GM19043 (cell line): ENCODE measurements around the gene JAM3.
"Not testable (repeated sequence)": the region's sequence is repeated elsewhere in the genome, so short reads cannot be mapped to it uniquely, and the experiment has no call there.

Source experiments
- ATAC-seq: cut with Tn5 transposase; IDR thresholded peaks from one replicate; pipeline ENCODE4 v1.9.1; 2021; ENCODE audit warnings: low read depth; ENCODE audit not compliant: unreplicated experiment

Gene JAM3

GRCh38 chr11:134098566-134099184 lies 29.8 kb downstream of the JAM3 start:
- ATAC-seq = no peak

DNA sequence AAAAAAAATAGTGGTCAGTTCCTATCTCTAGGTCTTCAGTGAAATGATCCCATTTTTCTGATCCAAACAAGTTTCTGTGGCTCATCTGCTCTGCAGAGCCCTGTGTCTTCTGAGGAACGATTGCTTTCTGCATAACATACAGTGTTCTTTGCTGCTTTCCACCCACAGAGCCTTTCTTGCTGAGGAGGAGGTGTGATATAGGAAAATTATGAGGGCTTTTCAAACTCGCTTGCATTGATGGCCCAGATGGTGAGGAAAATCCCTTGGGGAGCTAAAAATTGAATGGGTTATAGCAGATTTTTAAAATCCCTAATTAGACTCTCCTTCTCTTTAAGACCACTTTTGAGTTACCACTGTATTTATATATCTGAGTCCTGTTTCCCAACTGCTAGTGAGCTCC lies 31.3 kb downstream of the JAM3 start:
- no peak for ATAC-seq

DNA sequence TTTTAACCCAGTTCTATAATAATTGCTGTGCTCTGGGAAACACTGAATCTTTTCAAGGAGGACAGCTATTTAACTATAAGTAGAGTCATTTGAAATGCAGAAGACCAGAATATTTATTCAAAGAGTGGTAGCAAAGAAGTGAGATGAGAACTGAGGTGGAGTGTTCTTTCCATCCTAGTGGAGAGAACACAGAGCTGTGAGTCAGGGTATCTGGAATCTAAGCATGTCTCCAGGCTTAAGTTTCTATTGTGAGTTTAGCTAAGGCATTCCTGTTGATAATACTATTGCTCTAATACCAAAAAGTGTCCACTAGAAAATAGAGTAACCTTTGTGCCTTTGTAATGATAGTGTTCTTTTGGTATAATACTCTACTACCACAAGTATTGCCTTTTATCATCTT lies 32.4 kb downstream of the JAM3 start:
- ATAC-seq = no peak

- ATAC-seq = no peak
Measured at GRCh38 chr11:134110252-134110815, 41.5 kb downstream of the JAM3 start.

DNA sequence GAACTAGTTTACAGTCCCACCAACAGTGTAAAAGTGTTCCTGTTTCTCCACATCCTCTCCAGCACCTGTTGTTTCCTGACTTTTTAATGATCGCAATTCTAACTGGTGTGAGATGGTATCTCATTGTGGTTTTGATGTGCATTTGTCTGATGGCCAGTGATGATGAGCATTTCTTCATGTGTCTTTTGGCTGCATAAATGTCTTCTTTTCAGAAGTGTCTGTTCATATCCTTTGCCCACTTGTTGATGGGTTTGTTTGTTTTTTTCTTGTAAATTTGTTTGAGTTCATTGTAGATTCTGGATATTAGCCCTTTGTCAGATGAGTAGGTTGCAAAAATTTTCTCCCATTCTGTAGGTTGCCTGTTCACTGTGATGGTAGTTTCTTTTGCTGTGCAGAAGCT lies 44.9 kb downstream of the JAM3 start:
- not testable (repeated sequence) for ATAC-seq

DNA sequence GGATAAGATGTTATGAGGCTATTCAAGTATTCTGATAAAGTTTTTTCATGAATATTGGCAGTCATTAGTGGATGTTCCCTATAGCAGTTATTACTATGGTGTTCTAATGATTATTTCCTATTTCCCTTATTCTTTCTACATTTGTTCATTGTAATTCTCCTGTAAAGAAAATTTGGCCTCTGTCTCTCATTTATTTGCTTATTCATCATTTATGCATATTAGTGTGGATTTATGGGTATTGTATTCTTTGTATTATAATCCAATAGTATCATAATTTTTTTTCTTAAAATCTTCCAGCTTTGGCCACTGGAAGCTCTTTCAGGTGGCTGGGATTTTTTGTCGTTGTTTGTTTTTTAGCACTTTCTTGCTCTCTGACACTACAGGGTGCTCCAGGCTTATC lies 47.3 kb downstream of the JAM3 start:
- ATAC-seq = no peak

- ATAC-seq = no peak
Measured at GRCh38 chr11:134118006-134118405, 49.1 kb downstream of the JAM3 start.

DNA sequence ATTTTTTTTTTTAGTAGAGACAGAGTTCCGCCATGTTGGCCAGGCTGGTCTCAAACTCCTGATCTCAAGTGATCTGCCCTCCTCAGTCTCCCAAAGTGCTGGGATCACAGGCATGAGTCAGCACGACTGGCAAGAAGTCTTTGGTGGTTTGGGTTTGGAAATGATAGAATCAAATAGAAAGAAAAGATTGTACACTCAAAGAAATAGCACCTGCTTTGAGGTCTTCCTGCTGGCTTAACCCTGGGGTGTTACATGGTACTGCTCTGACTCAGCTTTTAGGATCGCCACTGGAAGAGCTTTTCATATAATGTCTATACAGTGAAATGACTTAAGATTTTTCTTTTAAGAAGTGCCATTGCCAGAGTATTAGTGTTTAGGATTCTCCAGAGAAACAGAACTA lies 50.2 kb downstream of the JAM3 start:
- no peak for ATAC-seq

GRCh38 chr11:134120143-134120850 lies 51.4 kb downstream of the JAM3 start:
- no peak for ATAC-seq

DNA sequence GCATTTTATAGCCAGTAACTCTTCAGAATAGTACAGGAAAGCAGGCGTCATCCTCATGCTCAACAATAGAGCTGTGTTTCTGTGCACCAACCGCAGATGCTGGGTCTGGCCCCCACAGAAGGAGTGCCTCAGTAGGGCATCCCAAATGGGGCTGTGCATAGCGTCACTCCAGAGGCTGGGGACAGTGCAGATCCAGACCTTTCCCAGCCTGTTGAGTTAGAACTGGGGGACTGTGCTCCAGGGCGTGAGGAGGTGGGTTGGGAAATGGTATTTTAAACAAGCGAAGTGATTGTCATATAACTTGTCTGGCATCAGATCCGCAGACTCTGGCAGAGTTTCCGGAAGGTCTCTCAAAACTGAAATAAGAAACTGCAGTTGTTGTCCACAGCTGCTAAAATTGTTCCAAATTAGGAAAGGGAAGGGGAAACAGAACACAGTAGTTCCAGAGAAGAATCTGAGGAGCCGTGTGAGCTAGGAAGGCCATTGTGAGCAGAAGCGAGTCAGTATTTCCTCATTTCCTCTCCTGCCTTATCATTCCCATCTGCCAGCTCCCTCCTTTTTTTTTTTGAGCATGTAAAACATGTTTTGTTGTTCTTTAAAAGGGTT lies 52.2 kb downstream of the JAM3 start:
- no peak for ATAC-seq

DNA sequence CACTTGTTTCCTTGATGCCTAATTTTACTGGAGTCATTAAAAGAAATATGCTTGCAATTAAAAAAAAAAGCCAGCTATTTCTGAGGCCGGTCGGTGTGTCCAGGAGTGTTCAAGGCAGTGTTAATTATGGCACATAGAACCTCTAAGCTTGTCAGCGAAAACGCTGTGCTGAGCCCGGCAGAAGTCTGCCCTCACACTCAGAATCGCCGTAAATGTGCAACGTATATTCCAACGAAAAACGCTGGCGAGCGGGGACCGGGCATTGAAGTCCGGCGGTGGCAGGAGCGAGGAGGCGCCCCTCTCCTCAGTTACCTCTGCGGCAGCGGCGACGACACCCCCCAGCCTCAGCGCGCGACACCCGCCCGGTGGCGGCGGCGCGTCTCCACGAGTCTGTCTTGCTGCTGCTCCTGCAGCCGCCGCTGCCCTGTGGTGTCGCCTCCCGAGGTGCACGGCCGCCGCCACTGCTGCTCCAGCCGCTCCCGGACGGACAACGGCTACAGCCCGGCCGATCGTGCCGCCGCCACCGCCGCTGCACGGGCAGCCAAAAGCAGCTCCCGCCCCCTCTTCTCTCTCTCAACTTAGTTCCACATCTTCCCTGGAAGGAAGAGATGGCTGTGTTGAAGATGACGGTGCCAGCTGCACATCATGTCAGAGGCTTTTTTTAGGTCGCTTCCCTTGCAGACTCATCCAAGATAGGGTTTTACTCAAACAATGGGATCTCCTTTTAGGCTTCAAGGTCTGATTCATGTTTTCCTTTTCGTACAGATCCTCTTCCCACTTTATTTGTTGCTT lies 56.0 kb downstream of the JAM3 start:
- no peak for ATAC-seq

DNA sequence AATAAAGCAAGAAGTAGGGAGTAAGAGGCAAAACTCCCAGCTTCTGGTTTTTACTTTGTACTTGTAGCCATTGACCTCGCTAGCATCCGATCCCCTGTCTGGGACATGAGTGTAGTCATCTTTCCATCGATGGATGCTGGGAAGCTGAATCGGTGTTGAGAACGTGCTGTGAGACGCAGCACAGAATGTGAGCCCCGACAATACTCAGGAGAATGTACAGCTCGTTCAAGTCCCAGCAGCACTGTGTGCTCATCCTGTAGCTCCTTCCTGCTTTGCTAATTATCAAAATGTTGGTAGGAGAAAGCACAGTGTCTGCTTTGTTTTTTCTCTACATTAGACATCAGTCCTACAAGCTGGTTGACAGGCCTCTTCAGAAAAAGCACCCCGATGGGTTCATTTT lies 56.6 kb downstream of the JAM3 start:
- no peak for ATAC-seq

- no peak for ATAC-seq
Measured at GRCh38 chr11:134126217-134126822, 57.4 kb downstream of the JAM3 start.

- ATAC-seq = no peak
Measured at GRCh38 chr11:134131628-134132244, 62.9 kb downstream of the JAM3 start.

DNA sequence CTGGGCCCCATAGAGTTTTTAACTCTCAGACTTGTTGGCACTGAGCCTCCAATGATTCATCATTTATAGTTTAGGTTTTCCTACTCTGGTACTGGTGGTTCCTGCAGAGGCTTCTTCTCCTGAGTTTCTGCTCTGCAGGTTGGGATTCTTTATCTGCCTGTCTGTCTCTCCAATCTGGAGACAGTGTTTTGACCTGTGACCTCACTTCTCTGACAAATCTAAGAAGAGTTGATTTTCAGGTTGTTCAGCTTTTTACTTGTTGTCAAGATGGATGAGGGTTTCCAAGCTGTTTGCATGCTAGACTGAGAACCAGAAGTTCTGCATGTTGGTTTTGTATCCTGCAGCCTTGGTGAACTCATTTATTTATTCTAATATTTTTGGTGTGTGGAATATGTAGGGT lies 63.9 kb downstream of the JAM3 start:
- ATAC-seq = no peak

GRCh38 chr11:134134167-134134566 lies 65.3 kb downstream of the JAM3 start:
- ATAC-seq = no peak

GRCh38 chr11:134138376-134138775 lies 69.5 kb downstream of the JAM3 start:
- ATAC-seq = no peak

DNA sequence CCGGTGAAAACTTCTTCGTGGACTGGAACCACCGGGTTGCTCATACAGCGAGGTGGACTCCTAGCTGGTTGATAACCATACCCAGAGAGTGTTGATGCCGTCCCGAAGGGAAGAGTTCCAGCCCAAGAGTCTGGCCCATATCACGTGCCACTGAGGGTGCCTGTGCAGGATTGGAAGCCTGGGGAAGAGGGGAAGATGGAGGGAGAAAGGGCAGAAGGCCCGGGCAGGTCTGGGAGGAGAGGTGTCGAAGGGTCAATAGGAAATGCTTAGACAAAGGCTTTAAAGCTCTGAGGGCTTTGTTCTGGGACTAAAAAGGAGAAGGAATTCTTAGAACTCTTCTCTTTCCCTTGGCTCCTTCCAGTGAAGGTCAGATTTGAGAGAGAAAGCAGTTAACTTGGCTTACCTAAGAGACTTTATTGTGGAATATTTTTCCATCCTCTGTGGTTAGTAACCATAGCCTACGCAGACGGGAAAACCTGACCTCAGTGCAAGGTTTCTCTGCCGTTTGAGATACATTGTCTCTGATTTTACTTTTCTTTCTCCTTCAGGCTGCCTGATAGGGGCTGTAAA lies 70.5 kb downstream of the JAM3 start:
- no peak for ATAC-seq

DNA sequence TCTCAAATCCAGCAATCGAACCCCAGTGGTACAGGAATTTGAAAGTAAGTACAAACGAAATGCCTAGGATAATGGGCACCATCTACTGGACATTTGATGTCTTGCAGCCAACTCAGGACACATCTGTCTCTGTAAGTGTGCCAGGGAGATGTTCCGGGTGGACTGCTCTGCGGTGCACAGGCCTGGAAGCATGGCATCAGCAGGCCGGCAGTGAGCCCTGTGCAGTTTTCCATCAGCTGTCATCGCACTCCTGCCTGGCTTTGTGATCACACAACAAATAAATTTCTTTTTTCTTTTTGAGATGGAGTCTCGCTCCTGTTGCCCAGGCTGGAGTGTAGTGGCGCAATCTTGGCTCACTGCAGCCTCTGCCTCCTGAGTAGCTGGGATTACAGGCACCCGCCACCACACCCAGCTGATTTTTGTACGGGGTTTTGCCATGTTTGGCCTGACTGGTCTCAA lies 71.0 kb downstream of the JAM3 start:
- no peak for ATAC-seq
